Activated T-cell treated with anti-CD3 and anti-CD28 coated beads for 24 hours (primary cell): ENCODE measurements around the gene ARSG.
A peak's percentile ranks its signal among the peaks of the same experiment; 100 is the strongest.
"Not testable (repeated sequence)": the region's sequence is repeated elsewhere in the genome, so short reads cannot be mapped to it uniquely, and the experiment has no call there.

ENCODE experiments used
- DNase-seq: peaks from one replicate; pipeline ENCODE4 v3.0.0-alpha.2; 2020; ENCODE audit warnings: low read depth

The ARSG gene

DNA sequence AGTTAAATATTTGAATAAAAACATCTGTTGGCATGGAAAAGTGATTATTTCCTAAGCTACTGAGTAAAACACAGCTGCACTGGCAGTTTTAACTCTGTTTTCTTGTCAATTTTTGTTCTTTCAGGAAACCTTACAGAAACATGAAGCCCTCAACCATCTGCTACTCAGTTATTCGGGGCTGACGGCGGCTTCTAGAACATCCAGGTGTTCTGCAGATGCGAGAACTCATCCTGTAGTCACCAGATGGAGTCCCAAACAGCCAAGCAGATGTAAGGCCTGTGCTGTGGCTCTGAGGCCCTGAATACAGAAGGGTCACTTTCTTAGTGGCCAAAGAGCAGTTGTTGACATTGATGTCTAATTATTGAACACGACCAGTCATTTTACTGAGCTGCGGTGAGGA lies 15.5 kb downstream of the ARSG start:
- no peak for DNase-seq

DNA sequence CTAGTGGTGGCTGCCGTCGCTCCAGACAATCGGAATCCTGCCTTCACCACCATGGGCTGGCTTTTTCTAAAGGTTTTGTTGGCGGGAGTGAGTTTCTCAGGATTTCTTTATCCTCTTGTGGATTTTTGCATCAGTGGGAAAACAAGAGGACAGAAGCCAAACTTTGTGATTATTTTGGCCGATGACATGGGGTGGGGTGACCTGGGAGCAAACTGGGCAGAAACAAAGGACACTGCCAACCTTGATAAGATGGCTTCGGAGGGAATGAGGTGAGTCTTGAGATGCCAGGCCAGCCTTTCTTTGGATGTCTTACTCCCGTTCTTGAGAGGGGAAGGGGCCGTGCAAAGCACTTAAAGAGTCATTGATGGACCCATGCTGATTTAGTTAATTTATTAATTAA lies 16.1 kb downstream of the ARSG start:
- DNase-seq, result no peak

DNA sequence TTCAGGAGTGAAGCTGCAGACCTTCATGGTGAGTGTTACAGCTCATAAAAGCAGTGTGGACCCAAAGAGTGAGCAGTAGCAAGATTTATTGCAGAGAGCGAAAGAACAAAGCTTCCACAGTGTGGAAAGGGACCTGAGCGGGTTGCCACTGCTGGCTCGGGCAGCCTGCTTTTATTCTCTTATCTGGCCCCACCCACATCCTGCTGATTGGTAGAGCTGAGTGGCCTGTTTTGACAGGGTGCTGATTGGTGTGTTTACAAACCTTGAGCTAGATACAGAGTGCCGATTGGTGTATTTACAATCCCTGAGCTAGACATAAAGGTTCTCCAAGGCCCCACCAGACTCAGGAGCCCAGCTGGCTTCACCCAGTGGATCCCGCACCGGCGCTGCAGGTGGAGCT lies 17.2 kb downstream of the ARSG start:
- DNase-seq, result not testable (repeated sequence)

DNA sequence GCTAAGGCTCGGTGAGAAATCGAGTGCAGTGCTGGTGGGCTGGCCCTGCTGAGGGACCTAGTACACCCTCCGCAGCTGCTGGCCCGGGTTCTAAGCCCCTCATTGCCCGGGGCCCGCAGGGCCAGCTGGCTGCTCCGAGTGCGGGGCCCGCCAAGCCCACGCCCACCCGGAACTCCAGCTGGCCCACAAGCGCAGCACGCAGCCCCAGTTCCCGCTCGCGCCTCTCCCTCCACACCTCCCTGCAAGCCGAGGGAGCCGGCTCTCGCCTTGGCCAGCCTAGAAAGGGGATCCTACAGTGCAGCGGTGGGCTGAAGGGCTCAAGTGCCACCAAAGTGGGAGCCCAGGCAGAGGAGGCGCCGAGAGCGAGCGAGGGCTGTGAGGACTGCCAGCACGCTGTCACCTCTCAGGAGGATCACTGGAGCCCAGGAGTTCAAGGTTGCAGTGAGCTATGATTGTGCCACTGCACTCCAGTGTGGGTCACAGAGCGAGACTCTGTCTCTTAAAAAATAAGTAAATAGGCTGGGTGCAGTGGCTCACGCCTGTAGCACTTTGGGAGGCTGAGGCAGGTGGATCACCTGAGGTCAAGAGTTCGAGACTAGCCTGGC lies 17.9 kb downstream of the ARSG start:
- DNase-seq, result not testable (repeated sequence)

DNA sequence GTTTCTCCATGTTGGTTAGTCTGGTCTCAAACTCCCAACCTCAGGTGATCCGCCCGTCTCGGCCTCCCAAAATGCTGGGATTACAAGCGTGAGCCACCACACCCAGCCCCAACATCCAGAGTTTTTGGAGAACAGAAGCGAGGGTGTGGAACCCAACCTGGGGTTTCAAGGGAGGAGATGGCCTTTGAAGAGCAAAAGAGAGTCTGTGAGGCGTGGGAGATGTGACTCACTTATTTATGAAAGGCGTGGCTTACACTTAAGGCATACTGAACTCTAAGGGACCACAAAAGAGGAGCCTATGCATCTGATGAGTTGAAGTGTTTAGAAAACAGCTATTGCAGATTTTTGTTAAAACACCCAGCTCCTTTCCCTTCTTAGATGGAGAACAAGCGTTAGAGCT lies 18.9 kb downstream of the ARSG start:
- DNase-seq, result peak; percentile 26

DNA sequence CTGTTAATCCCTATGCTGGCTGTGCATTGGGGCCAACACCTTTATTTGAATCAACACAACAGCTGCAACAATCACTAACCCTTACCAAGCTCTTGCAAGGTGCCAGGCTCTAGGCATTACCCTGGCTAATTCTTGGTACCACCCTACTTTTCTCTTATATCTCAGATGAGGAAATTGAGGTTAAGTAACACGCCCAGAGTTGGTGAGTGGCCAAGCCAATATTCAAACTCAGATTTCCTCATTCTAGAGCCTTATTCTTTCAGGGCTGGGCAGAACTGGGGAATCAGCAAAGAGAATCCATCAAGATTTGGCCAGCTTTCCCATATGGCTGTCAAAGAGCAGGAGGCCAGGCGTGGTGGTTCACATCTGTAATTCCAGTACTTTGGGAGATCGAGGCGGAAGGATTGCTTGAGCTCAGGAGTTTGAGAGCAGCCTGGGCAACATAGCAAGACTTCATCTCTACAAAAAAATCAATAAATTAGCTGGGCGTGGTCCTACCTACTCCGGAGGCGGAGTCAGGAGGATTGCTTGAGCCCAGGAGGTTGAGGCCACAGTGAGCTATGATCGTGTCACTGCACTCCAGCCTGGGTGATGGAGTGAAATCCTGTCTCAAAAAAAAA lies 23.7 kb downstream of the ARSG start:
- DNase-seq, result no peak

DNA sequence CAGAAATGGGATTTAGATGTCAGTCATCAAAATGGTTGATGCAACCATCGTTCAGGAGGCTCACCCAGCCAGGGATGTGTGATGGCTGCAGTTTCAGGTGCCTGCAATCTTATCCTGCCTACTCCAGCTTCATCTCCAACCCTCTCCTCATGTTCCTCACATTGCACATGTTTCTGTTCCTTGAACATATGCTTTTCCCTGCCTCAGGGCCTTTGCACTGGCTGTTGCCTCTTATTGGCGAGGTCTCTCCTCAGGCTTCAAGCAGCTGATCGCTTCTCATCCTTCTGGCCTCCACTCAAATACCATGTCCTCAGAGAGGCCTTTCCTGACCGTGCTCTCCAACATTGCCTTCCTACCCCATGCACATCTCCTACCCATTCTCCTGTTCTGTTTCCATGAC lies 24.6 kb downstream of the ARSG start:
- DNase-seq, result no peak

DNA sequence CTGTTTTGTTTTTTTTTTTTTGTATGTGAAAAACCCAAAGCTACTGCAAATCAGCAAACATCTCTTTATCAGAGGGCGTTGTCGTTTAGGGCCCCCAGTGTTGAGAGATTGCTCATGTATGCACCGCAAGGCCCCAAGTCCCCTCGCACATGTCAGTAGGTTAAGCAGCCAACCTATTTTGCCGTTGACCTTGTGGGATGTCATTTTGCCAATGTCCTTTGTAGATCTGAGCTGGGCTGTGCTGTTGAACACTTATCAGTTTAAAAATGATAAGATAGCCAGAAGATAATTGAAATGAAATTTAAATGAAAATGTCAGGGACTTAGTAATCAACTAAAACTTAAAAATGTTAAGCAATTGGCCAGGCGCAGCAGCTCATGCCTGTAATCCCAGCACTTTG lies 26.2 kb downstream of the ARSG start:
- no peak for DNase-seq

DNA sequence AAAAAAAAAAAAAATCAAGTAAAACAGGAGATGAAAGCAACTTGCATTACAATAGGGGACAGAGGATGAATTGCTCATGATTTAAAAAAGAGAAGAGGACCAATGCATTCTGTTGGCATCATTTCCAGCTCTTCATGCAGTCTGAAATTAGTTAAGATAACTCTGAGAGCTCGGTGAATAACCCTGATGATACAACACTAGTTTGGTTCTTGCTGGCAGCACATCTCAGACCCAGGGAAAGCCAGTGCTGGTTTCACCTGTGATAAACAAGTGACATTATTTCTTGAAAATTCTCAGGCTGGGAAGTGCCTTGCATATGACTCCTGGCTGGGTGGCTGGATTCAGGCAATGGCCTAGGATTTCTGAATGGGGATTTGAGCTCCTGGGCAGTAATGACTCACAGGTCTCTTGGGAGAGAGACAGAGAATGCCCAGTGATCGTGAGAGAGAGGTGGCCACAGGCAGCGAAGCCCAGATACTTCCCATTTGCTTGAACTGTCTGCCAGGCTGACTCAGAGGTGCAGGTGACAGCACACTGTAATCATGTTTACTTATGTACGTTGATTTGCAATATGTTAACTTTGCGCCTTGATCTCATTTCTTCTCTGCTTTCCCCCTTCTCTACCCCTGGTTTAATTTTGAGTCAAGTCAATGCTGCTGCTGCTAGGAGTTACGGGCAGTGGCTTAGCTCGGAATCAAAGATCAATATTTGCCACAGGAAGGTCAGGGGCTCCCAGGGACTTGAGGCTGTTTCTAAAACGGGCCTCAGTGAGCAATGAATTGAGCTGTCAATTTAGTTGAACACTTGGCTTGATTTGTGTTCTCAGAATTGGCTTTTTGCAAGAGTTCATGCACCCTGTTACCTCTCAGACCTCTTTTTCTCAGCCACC lies 27.1 kb downstream of the ARSG start:
- DNase-seq, result no peak

DNA sequence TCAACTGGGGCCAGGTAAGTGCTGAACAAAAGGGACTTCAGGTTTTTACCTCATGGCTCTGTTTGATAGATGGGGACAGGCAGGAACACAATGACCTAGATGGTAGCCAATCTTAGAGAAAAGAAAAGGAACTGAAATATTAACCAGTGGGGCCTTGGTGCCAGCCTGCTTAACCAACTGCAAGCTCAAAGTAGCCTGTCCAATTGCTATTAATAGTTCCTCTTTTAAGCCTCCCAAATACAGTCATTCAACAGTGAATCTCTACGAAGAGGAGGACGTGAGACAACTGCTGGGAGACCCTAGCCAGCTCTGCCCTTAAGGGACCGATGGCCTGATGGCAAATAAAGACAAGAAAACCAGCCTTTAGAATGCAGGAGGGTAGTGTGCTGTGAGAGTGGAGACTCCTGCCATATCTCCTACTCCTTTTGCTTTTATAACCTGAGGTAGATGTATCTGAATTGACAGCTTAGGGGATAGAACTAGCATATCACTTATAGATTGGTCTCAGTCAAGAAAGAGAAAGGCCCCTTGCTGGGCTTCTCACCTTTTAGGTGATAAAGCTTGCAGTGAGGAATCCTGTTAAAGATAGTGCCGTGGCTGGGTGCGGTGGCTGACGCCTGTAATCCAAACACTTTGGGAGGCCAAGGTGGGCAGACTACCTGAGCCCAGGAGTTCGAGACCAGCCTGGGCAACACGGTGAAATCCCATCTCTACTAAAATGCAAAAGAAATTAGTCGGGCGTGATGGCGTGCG lies 28.3 kb downstream of the ARSG start:
- no peak for DNase-seq

DNA sequence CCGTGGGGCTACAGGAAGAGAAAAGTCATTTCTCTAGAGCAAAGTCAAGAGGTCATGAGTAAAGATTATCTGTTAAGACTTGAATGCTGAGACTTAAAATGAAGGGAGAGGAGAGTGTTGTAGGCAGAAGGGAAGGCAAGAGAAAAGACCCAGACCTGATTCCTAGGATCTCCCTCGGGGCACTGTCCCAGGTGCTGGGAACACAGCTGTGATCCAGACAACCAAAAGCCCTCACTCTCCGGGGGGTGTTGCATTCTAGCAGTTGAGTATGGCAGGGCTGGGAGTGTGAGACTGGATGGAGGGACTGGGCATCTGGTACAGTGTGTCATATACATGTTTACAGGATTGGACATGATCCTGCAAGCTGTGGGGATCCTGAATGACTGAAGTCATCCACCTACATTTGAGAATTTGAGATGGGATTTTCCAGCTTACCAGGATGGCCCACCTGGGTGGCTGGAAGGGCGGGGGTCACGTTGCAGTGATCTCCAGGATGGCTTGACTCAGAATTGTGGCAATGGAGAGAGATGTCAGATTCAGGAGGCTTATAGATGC lies 29.1 kb downstream of the ARSG start:
- no peak for DNase-seq

DNA sequence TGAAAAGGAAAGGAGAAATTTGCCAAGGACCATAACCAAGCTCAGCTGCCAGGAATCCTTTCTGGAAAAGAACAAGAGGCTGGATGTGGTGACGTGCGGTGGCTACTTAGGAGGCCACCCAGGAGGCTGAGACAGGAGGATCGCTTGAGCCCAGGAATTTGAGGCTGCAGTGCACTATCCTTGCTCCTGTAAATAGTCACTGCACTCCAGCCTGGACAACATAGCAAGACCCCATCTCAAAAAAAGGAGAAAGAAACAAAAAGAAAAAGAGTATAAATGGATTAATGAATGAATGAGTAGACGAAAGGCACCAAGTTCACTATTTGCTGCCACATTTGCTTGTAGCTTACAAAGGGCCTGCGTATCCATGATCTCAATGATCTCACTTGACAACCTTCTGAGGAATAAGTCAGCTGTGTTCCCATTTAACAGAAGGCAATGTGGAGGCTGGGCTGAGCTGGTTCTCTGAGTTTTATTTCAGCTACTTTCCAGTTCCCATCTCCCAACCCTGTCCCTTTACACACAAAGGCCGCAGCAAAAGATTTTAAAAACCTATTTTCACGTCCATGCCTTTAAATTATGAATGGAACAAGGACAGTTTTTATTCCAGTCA lies 29.8 kb downstream of the ARSG start:
- DNase-seq, result no peak

DNA sequence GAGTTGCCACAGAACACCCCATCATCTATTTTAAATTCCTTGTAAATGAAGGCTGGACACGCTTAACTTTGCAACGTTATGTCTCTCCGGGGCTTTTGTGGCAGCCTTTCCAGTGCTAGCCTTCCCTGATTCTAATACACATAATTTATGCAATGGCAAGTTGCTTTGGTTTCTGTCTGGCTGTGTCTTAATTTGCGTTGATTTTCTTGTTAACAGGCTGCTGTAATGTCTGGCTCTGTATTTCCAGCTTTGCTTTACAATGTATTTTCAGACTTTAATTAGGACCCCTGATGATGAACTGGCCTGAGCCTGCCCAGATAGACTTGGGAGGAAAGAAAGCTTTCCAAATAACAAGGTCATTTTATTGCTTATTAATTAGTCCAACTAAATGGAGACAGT lies 30.3 kb downstream of the ARSG start:
- no peak for DNase-seq

DNA sequence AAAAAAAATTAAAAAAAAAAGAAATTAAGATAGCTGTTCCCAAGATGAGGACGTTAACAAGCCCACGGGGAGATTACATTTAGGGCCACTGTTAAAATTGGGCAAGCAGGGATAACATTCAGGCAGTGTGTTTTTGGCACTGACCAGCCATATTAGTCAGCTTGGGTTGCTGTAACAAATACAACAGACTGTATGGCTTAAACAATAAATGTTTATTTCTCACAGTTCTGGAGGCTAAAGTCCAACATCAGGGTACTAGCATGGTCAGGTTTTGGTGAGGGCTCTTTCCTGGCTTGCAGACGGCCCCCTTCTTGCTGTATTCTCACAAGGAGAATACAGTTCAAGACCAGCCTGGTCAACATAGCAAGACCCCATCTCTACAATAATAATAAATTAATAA lies 31.3 kb downstream of the ARSG start:
- DNase-seq, result no peak

DNA sequence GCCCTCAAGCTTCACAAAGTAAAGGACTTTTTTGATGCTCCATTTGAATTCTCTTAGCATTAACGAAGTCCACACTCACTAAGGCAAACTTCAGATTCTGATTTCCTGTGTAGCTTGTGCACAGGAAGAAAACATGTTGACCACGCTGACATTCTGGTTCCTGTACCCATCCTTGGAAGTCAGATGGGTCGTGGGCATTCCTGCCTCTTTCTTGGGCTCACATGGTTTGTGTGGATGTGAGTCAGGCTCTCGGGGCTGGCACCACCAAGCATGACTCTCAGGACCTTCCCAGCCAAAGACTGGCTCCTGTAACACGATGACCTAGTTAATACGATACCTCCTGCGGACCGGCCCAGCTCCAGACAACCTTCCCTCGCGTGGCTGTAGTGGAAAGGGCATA lies 32.8 kb downstream of the ARSG start:
- no peak for DNase-seq

DNA sequence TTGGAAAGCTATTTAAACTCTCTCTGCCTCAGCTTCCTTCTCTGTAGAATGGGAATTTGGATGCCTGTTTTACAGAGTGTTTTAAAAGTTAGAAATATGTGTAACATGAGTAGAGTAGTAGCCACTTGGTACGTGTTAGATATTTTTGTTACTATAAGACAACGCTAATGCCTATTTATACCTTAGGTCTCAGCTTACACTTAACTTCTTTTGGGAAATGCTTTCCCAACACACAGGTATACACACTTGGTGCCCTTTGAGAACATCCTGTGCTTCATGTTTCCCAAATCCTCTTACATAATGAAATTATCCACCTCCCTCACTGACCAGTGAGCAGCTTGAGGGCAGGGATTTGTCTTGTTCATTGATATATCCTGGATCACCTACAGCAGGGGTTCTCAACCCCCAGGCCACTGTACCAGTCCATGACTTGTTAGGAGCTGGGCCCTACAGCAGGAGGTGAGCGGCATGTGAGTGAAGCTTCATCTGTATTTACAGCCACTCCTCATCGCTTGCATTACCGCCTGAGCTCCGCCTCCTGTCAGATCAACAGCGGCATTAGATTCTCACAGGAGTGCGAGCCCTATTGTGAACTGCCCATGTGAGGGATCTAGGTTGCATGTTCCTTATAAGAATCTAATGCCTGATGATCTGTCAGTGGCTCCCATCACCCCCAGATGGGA lies 33.5 kb downstream of the ARSG start:
- DNase-seq, result no peak

DNA sequence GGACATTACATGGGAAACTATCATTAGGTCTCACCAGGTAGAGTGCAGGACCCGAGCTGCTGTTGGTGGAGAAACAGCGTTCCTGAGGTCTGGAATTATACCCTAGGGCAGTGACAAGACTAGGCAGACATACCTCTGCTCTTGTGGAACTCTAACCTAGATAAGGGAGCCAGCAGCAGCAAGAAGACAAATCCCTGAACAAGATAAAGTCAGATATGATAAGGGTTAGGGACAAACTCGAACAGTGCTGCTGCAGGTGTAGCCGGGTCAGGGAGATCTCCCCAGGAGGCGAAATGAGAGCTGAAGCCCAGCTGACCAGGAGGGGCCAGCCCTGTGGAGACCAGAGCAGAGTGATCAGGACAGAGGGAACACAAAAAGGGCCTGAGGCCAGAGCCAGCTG lies 34.7 kb downstream of the ARSG start:
- no peak for DNase-seq

DNA sequence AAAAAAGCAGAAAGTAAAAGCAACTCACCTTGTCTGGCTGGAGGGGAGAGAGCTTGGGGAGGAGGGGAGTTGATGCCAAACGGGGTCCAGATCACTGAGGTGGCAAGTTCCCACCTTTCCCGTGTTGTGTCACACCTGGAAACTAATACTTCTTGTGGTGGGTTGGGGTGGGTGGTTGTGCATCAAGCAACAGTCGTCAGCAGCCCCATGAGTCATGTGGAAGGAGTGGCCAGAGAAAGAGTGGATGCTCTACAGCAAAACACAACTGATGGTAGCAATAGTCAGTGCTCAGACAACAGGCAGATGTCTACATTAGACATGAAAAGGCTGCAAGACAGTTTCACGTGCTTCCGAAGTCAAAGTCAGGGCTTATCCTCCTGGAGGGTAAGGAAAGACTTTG lies 35.4 kb downstream of the ARSG start:
- DNase-seq, result no peak

DNA sequence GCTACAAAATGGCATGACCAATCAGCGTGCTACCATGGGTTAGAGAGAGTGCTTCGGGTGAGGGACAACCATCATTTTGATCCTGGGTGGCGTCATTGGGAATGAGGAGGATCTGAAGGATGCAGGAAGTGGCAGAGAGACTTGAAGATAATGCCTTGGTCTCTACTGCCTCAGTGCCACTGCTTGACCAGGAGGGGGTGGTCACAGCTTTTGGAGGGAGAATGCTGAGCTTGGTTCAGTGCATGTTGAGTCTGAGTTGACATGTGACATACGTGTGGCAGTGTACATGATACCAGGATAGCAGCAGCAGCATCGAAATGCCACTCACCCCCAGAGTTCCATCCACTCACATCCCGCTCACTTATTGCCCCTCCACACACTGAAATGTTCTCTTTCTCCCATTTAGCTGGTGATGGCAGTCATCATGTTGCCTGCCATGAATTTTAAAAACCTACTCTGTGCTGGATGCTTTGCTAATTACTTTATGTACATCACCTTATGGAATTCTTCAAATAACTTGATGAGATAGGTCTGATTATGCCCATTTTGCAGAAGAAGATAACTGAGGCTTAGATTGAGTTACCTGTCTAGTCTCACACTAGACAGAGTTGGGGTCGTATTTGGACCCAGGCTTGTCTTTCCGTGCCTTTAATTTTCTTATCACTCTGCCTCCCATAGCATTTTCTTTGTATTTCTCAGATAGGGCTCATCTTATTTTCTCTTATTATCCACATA lies 36.7 kb downstream of the ARSG start:
- no peak for DNase-seq

DNA sequence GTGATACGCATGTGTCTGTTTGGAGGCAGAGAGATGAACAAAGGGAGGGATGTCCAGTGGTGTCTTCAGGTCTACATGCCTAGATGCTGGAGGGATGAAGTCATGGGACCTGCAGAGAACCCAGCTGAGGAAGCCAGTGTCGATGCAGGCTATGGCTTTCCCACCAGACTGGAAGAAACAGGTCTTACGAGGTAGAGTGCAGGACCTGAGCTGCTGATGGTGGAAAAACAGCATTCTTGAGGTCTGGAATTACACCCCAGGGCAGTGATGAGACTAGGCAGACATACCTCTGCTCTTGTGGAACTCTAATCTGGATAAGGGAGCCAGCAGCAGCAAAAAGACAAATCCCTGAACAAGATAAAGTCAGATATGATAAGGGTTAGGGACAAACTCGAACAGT lies 37.4 kb downstream of the ARSG start:
- DNase-seq, result no peak

DNA sequence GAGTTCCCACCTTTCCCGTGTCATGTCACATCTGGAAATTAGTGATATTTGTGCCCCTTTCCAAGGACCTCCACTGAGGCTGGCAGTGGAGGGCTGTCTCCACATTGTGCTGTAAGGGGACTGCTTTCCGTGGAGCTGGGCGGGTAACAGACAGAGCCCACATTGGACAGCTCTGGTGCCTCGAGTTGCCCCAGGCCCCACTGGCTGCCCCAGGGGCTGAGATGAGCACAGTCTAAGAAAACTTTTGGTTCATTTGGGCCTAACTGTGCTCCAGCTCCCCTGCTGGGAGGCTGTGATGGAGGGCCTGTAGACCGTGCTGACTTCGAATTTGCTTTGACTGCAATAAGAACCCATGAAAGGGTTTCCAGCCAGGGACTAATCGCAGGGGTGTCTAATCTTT lies 38.0 kb downstream of the ARSG start:
- no peak for DNase-seq
